AG09309 (cell line): ENCODE data around the gene ASPG.

Experiments
- DNase-seq: peaks from one replicate; pipeline ENCODE4 v3.0.0-alpha.2; 2010; ENCODE audit warnings: low read depth
- H3K4me3 ChIP-seq: 2 replicates; pipeline ENCODE4 v1.5.1; 2011; ENCODE audit warnings: mild to moderate bottlenecking, low read depth, low read length, moderate library complexity; ENCODE audit not compliant: control insufficient read depth
- TF ChIP-seq, protein P1 (sequence below): IDR thresholded peaks from 2 replicates; pipeline ENCODE4 v1.5.1; 2011; ENCODE audit warnings: mild to moderate bottlenecking, low read depth, low read length, inconsistent platforms; ENCODE audit not compliant: insufficient read depth, control insufficient read depth; ENCODE audit errors: missing control alignments

ASPG gene

DNA sequence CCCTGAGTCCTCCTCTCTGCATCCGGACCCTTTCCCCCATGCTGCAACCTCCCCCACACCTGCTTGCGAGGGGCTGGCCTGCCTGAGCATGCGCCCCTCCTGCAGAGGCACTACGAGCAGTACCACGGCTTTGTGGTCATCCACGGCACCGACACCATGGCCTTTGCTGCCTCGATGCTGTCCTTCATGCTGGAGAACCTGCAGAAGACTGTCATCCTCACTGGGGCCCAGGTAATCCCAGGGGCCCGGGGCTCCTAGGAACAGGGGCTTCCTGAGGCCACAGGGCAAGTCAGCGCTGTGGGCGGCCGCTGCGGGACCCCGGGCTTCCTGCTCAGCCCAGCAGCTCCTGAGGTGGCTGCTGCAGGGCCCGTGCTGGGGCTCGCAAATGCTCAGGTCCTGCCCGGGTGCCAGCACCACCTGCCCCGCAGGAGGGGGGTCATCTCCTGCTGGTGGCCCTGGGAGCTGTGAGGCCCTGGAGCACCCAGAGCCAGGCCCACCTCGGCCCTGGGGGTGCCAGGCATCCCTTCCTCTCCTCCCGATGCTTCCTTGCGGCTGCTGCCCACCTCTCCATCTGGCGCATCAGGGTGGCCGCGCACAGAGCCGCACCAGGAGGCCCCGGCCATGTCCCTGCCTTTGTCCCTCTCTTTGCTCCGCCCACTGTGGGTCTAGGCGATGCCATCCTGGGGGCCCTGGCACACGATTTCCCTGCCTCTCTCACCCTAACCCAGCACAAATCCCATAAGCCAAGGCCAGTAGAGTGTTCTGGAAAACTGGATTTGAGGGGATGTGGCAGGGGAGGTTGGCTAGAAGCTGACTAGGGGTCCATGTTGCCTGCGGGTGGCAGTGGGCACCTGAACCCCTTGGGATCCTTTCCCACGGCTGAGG, 10.2 kb downstream of the ASPG start:
- TF ChIP-seq, protein P1, sequence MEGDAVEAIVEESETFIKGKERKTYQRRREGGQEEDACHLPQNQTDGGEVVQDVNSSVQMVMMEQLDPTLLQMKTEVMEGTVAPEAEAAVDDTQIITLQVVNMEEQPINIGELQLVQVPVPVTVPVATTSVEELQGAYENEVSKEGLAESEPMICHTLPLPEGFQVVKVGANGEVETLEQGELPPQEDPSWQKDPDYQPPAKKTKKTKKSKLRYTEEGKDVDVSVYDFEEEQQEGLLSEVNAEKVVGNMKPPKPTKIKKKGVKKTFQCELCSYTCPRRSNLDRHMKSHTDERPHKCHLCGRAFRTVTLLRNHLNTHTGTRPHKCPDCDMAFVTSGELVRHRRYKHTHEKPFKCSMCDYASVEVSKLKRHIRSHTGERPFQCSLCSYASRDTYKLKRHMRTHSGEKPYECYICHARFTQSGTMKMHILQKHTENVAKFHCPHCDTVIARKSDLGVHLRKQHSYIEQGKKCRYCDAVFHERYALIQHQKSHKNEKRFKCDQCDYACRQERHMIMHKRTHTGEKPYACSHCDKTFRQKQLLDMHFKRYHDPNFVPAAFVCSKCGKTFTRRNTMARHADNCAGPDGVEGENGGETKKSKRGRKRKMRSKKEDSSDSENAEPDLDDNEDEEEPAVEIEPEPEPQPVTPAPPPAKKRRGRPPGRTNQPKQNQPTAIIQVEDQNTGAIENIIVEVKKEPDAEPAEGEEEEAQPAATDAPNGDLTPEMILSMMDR = no peak
- DNase-seq = no peak
- H3K4me3 ChIP-seq = no peak overlapping the region

DNA sequence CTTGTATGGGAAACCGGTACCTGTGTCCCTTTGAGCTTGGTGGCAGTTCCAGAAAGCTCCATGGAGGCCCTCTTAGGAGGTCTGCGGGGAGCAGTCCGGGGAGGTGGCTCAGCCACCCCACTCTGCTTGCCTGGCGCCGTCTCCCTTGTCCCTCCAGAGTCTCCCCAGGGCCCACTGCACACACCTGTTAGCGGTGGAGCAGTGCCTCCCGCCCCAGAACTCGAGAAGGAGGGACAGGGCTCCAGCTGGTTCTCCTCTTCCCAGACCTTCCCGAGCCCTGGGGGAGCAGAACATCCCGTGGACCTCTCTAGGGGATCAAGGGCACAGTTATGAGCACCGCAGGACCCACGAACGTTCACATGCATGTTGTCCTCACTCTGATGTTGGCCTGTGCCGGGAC, 10.8 kb downstream of the ASPG start:
- TF ChIP-seq, protein P1 = no peak
- no peak overlapping the region for H3K4me3 ChIP-seq
- DNase-seq = no peak

DNA sequence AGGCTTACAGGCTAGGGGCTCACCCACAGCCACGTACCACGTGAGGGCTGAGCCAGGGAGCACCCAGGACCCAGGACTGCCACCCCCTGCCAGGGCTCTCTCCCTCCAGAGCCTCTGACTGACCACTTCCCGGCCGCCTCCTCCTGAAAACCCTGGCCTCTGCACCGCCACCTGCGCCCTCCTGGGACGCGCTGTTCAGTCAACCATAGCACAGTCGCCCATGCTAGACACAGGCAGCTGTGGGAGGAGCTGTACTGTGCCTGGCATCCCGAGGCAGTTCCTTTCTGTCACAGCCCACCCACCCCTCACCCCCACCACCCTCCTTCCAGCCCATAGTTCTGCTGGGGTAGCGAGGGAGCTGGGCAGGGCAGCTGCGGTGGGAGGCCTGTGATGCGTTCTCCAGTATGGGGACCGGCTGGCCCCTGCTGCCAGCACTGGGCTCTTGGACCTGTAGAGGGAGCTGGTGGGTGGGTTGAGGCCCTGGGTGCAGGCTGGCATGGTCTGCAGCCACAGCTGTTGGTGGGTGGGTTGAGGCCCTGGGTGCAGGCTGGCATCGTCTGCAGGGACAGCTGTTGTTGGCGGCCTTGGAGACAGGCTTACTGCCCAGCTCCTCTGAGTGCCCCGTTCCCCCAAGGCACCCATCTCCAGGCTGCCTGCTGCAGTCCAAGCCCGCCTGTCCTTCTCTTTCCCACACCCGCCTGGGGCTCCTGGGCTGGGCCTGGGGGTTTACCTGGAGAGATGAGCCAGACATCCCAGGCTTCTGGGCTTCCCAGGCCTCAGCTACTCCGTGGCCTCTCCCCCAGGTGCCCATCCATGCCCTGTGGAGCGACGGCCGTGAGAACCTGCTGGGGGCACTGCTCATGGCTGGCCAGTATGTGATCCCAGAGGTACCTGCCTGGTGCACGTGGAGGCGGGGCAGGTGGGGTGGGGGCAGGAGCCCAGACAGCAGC, 11.5 kb downstream of the ASPG start:
- no peak for DNase-seq
- TF ChIP-seq, protein P1 = peak; percentile 18
- H3K4me3 ChIP-seq = no peak overlapping the region

DNA sequence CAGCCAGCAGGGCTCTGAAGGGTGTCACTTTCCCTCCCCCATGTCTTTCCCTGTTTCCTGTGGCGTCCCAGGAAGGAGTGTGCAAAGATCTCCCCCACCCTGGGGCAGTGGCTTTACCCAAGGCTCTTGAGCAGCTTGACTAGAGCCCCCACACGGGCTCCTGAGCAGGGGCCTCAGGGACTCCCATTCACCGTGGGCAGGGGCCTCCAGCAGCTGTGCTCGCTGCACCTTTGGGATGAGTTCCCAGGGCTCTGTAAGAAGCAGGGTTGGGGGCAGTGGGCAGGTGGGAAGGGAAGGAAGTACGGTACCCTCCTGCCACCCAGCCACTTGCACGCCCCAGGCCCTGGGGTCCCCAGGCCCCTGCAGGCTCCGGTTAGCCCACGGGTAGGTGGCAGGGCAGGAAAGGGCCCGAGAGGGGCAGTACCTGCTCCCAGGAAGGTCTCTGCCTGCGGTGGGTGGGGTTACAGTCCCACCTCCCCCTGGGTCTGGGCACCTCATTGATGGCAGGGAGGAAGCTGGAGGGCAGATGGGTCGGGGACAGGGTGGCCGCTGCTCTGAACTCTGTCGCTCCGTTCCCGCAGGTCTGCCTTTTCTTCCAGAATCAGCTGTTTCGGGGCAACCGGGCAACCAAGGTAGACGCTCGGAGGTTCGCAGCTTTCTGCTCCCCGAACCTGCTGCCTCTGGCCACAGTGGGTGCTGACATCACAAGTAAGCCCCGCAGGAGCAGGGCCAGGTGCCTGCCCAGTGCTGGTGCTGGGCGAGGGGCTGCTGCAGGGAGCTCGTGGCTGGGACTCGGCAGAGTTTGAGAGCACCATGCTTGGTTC, 13.0 kb downstream of the ASPG start:
- H3K4me3 ChIP-seq = no peak overlapping the region
- no peak for DNase-seq
- TF ChIP-seq, protein P1 = no peak

DNA sequence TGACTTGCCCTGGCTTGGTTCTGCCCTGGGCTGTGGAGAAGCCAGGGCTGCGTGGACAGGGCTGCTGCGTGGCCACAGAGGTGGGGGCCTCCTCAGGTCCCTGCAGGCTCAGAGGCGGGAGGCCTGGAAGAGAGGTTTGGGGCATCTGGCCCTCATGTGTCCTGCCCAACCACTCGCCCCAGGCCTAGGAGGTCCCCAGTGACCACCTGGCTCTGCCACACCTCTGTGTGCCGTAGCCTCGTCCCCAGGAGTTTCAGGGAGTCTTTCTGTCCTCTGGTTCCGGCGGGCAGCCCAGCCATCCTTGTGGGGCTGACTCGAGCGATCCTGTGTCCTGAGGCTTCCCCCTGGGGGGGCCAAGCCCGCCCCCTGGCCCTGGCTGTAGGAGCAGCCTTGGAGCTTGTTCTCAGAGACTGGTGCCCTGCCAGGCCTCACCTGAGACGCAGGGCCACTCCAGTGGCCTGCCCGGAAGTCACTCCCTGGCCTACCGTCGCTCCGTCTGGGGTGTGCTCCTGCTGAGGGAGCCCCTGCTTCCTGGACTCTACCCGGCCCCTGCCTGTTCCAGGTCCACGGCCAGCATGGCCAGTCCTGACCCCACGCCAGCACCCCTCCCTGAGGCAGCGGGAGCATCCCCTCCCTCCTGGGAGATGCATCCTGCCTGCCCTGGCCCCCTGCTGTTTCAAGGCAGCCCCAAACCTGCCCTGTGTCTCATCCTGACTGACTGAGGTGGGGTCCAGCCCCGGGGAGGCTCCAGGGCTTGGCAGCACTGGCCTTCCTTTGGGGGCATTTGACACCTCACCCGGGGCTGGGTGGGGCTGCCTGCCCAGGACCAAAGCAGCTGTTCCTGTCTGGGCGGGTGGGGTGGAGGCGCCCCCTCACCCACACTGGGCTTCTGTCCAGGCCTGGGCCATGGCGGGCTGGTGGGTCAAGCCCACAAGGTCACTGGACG, 13.9 kb downstream of the ASPG start:
- H3K4me3 ChIP-seq = no peak overlapping the region
- DNase-seq = no peak
- TF ChIP-seq, protein P1 = no peak
